B cell (primary cell): ENCODE data around the gene HNRNPK.

Experiments
- CTCF ChIP-seq: fragments of 200-600 bp; IDR thresholded peaks from one replicate; pipeline ENCODE4 v1.8.0; 2022; ENCODE audit warnings: antibody characterized with exemption, mild to moderate bottlenecking
- EZH2 ChIP-seq: IDR thresholded peaks from 2 replicates; pipeline ENCODE4 v1.6.1; 2012; ENCODE audit warnings: borderline replicate concordance, low read depth, mild to moderate bottlenecking, moderate library complexity, low read length; ENCODE audit not compliant: insufficient read depth, poor library complexity, severe bottlenecking

- no peak for TF ChIP-seq CTCF
- TF ChIP-seq EZH2: no peak
These were observed 12.4 kb upstream of the HNRNPK start for GRCh38 chr9:83992407-83992806.
